ENCODE measurements around the gene MICB.
"Not testable (repeated sequence)": the region's sequence is repeated elsewhere in the genome, so short reads cannot be mapped to it uniquely, and the experiment has no call there.

The MICB gene

GRCh38 chr6:31490115-31490873 lies 7.7 kb upstream of the MICB start:
- no peak for DNase-seq (ENCODE audit: low read depth)
- no peak for TF ChIP-seq CTCF (IDR thresholded peaks at IDR 0.05; ENCODE audit: insufficient read depth, low read depth, low read length, missing control alignments)
- H3K4me3 ChIP-seq (ENCODE audit: low read length) = no peak overlapping the region

- peak overlapping the region; percentile 63 for H3K4me3 ChIP-seq (ENCODE audit: low read length)
- DNase-seq (ENCODE audit: low read depth) = not testable (repeated sequence)
Measured at GRCh38 chr6:31493550-31493874, 4.4 kb upstream of the MICB start.

GRCh38 chr6:31493875-31494694 lies 3.9 kb upstream of the MICB start:
- peak; percentile 92 for TF ChIP-seq CTCF (IDR thresholded peaks at IDR 0.05; ENCODE audit: insufficient read depth, low read depth, low read length, missing control alignments)
- peak overlapping the region; percentile 63 for H3K4me3 ChIP-seq (ENCODE audit: low read length)
- DNase-seq (ENCODE audit: low read depth) = peak; percentile 78

- no peak overlapping the region for H3K4me3 ChIP-seq (ENCODE audit: low read length)
- TF ChIP-seq CTCF (IDR thresholded peaks at IDR 0.05; ENCODE audit: insufficient read depth, low read depth, low read length, missing control alignments) = no peak
- peak; percentile 45 for DNase-seq (ENCODE audit: low read depth)
Measured at GRCh38 chr6:31495580-31495979, 2.4 kb upstream of the MICB start.

- not testable (repeated sequence) for H3K4me3 ChIP-seq (ENCODE audit: low read length)
Measured at GRCh38 chr6:31496826-31497225, 1.1 kb upstream of the MICB start.

GRCh38 chr6:31498748-31499147 lies 803 bp downstream of the MICB start:
- no peak for TF ChIP-seq CTCF (IDR thresholded peaks at IDR 0.05; ENCODE audit: insufficient read depth, low read depth, low read length, missing control alignments)
- DNase-seq (ENCODE audit: low read depth) = peak; percentile 33
- peak overlapping the region; percentile 35 for H3K4me3 ChIP-seq (ENCODE audit: low read length)

More at GRCh38 chr6:31496826-31497225, 1.1 kb upstream of the MICB start:
- not testable (repeated sequence) for DNase-seq (ENCODE audit: low read depth)

GRCh38 chr6:31499648-31500047 lies 1.7 kb downstream of the MICB start:
- not testable (repeated sequence) for DNase-seq (ENCODE audit: low read depth); H3K4me3 ChIP-seq (ENCODE audit: low read length)

- no peak overlapping the region for H3K4me3 ChIP-seq (ENCODE audit: low read length)
- DNase-seq (ENCODE audit: low read depth) = peak; percentile 43
- no peak for TF ChIP-seq CTCF (IDR thresholded peaks at IDR 0.05; ENCODE audit: insufficient read depth, low read depth, low read length, missing control alignments)
Measured at GRCh38 chr6:31502586-31502985, 4.6 kb downstream of the MICB start.

- not testable (repeated sequence) for H3K4me3 ChIP-seq (ENCODE audit: low read length)
Measured at GRCh38 chr6:31509036-31509435, 11.1 kb downstream of the MICB start.

More at GRCh38 chr6:31509036-31509435, 11.1 kb downstream of the MICB start:
- not testable (repeated sequence) for DNase-seq (ENCODE audit: low read depth)
